SJSA1 (cell line): ENCODE data around the gene SQOR. TPM values are rescaled to one million over a fixed set of nuclear protein-coding genes. Genes with fewer than 3 reads are reported as not detected.

Experiments
- DNase-seq, 2 experiments: peaks; one replicate each; pipeline ENCODE4 v3.0.0-alpha.2; 2015 to 2020; ENCODE audit warnings: low spot score in 2 of 2, low read depth in 1 of 2
- H3K27ac ChIP-seq: fragments of 250-450 bp; sonication (Bioruptor Pico); 2 replicates; pipeline ENCODE4 v1.5.1; 2020; ENCODE audit warnings: mild to moderate bottlenecking, moderate library complexity
- H3K27me3 ChIP-seq: fragments of 250-450 bp; sonication (Bioruptor Pico); replicated peaks from 2 replicates; pipeline ENCODE4 v1.5.1; 2020; ENCODE audit warnings: mild to moderate bottlenecking, moderate library complexity
- H3K36me3 ChIP-seq: fragments of 250-450 bp; sonication (Bioruptor Pico); 2 replicates; pipeline ENCODE4 v1.5.1; 2020; ENCODE audit warnings: mild to moderate bottlenecking
- H3K4me1 ChIP-seq: fragments of 250-450 bp; sonication (Bioruptor Pico); replicated peaks from 2 replicates; pipeline ENCODE4 v1.6.1; 2021; ENCODE audit warnings: mild to moderate bottlenecking
- H3K4me3 ChIP-seq: fragments of 250-450 bp; sonication (Bioruptor Pico); 2 replicates; pipeline ENCODE4 v1.5.1; 2020; ENCODE audit warnings: mild to moderate bottlenecking
- H3K9me3 ChIP-seq: fragments of 250-450 bp; sonication (Bioruptor Pico); replicated peaks from 2 replicates; pipeline ENCODE4 v1.5.1; 2020; ENCODE audit warnings: mild to moderate bottlenecking
- total RNA-seq: library from RNA; depleted of rRNA; stranded (reverse); fragments of >200 nt; shearing (Covaris generic); gene quantifications from 2 replicates; pipeline ENCODE4 v1.2.3, GENCODE V29; 2014; rRNA removed

Gene SQOR
- 4.6 and 4.7 TPM in 2 replicates for total RNA-seq

GRCh38 chr15:45634432-45635190 is at the start of gene SQOR:
SQOR (plus strand) TSS chr15:45635029; CDS start chr15:45658924, 23,895 bp downstream.
- Histone ChIP-seq H3K4me3 (peak within 1 kb of the TSS; percentile 47), H3K4me1 (peaks cover 29% of the 10 kb centered on the region), H3K27ac (no peak within 1 kb of the TSS), H3K9me3 (no peaks in the 10 kb centered on the region), H3K36me3 (no peaks in the 10 kb centered on the region), H3K27me3 (no peaks in the 10 kb centered on the region)
- DNase-seq: peak; percentile 48 to 52

DNA sequence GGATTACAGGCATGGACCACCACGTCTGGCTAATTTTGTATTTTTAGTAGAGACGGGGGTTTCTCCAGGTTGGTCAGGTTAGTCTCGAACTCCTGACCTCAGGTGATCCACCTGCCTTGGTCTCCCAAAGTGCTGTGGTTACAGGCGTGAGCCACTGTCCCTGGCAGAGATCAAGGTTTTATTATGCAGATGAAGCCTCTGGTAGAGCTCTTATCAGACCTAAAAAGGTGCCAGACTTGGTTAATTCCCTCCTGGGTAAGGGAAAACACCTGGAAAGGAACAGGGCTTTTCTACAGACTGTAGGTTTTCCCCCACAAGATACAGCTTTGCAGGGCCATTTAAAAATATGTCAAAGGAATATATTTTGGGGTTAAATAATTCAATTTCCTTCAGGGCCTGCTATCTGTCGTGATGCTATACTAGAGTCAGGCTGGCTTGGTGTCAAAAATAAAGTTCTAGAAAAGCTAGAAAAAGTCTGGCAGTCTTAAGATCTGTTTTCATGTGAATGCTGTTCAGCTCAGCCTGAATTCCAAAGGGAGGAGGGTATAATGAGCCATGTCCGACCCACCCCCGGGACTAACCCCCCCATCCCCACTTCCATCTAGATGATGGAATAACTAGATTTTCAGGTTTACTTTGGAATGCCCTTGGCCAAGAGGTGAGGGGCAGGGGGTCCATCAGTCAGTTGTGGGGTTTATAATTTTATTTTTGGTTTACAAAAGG is 49.6 kb upstream of the SQOR start:
- H3K4me3 ChIP-seq: no peak overlapping the region
- DNase-seq: no peak
- peaks cover 27% of the 10 kb centered on the region for H3K4me1 ChIP-seq
- no peaks in the 10 kb centered on the region for H3K27me3 ChIP-seq
- peaks cover 5% of the 10 kb centered on the region for H3K36me3 ChIP-seq
- no peaks in the 10 kb centered on the region for H3K9me3 ChIP-seq
- no peak overlapping the region for H3K27ac ChIP-seq

DNA sequence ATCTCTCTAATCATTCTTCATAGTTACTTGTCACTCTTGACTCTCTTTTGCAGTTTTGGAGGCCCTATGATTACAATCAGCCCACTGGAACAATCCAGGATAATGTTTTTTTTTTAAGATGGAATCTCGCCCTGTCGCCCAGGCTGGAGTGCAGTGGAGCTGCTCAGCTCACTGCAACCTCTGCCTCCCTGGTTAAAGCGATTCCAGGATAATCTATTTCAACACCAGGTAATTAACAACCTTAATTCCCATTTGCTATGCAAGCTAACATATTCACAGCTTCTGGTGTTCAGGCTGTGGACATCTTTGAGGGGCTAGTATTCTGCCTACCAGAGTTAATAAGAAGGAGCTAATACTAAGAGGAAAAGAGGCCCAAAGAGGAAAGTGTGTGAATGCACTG is 48.7 kb upstream of the SQOR start:
- Histone ChIP-seq H3K9me3 (no peaks in the 10 kb centered on the region), H3K27ac (peak overlapping the region; percentile 97), H3K4me3 (peak overlapping the region; percentile 67), H3K27me3 (no peaks in the 10 kb centered on the region), H3K36me3 (peaks cover 5% of the 10 kb centered on the region), H3K4me1 (peaks cover 27% of the 10 kb centered on the region)
- DNase-seq: no peak

DNA sequence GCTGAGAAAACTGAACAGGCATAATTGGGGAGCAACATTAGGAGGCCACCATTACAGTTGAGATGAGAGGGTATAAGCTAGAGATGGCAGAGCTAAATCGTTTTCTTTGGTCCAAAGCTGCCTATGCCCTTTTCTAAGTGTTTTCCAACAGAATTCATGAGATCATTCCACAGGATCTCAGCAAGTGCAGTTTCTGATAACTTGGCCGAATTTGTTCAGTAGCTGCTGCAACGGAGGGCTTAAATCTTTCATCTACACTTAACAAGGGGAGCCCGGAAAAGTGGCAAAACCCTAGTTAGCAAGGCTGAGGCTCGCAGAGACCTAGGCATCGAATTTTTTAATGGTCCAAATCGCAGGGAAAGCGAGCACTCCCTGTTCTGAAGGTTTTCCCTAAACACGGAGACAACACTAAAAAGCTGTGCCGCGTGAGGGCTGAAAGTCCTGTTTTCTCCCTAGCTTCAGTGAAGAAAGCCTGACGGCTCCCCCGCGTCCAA is 48.2 kb upstream of the SQOR start:
- peak overlapping the region; percentile 67 for H3K4me3 ChIP-seq
- H3K27me3 ChIP-seq: no peaks in the 10 kb centered on the region
- peaks cover 5% of the 10 kb centered on the region for H3K36me3 ChIP-seq
- no peaks in the 10 kb centered on the region for H3K9me3 ChIP-seq
- peaks cover 27% of the 10 kb centered on the region for H3K4me1 ChIP-seq
- H3K27ac ChIP-seq: peak overlapping the region; percentile 97
- no peak for DNase-seq

GRCh38 chr15:45587095-45587862 is 47.5 kb upstream of the SQOR start, which contains the start of gene BLOC1S6:
BLOC1S6 (plus strand) TSS chr15:45587379; CDS start chr15:45587444, 65 bp downstream.
- Histone ChIP-seq H3K36me3 (peaks cover 8% of the 10 kb centered on the region), H3K9me3 (no peaks in the 10 kb centered on the region), H3K27me3 (no peaks in the 10 kb centered on the region), H3K4me1 (peaks cover 27% of the 10 kb centered on the region), H3K4me3 (peak within 1 kb of the TSS; percentile 67), H3K27ac (peak within 1 kb of the TSS; percentile 97)
- DNase-seq: peak; percentile 90 to 95

DNA sequence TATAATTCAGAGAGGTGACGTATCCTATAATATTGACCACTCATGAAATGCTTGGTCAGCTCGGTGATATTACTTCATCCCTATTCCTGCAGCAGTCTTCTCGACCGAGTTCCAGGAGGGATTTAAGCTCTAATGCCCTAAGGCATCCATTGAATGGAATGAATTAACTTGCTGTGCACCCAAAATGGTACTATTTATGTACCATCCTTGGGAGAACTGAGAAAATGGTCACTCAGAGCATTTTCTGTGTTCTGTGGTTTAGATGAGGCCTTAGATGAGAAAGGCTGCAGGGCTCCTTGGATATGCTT is 47.0 kb upstream of the SQOR start:
- H3K4me1 ChIP-seq: peaks cover 27% of the 10 kb centered on the region
- no peak for DNase-seq
- H3K36me3 ChIP-seq: peaks cover 12% of the 10 kb centered on the region
- no peaks in the 10 kb centered on the region for H3K27me3 ChIP-seq
- H3K9me3 ChIP-seq: no peaks in the 10 kb centered on the region
- H3K4me3 ChIP-seq: peak overlapping the region; percentile 67
- peak overlapping the region; percentile 97 for H3K27ac ChIP-seq

DNA sequence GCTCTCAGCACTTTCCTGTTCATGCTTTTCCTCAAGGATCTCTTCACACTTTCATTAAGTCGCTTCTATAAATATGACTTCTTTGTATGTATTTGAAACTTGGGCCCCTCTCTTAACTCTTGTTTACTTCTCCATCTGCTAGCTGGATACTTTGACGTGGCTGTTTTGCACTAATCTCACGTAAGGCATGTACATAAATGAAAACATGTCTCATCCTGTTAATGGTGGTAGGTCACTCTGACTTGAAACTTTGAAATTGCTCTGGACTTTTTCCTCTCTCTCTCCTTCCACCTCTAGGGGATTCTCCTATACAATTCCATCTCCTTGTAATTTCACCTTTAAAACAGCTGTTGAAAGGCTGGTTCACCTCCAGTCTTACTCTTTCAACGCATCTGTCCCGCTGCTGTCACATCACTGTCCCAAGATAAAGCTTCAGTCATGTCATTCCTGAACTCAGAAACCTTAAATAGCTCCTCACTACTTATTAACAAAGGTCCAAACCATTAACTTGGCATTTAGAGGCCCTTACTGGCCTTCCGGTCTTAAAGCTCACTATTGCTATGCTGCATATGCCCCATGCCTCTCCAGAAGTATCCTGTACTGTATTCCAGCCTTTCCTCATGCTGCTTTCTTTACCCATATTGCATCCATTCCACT is 46.5 kb upstream of the SQOR start:
- Histone ChIP-seq H3K4me1 (peaks cover 27% of the 10 kb centered on the region), H3K4me3 (peak overlapping the region; percentile 67), H3K9me3 (no peaks in the 10 kb centered on the region), H3K27ac (peak overlapping the region; percentile 97), H3K27me3 (no peaks in the 10 kb centered on the region), H3K36me3 (peaks cover 13% of the 10 kb centered on the region)
- peak in 1 of 2 experiments; percentile 10 for DNase-seq

- Histone ChIP-seq H3K4me3 (no peak overlapping the region; the same call in 1 of the 2 replicates), H3K27me3 (no peaks in the 10 kb centered on the region), H3K27ac (0 out of 2 replicates have a peak overlapping the region, but pooled peaks have one; percentile 97), H3K9me3 (no peaks in the 10 kb centered on the region), H3K36me3 (peaks cover 20% of the 10 kb centered on the region), H3K4me1 (peaks cover 27% of the 10 kb centered on the region)
- no peak for DNase-seq
These were observed 45.6 kb upstream of the SQOR start for GRCh38 chr15:45589256-45589655.

- DNase-seq: no peak
- H3K27ac ChIP-seq: no peak overlapping the region
These were observed 40.5 kb upstream of the SQOR start for GRCh38 chr15:45594319-45594718.

GRCh38 chr15:45594835-45595530 is 39.8 kb upstream of the SQOR start:
- H3K27ac ChIP-seq: no peak overlapping the region
- peaks cover 38% of the 10 kb centered on the region for H3K36me3 ChIP-seq

More at GRCh38 chr15:45594319-45594718, 40.5 kb upstream of the SQOR start:
- Histone ChIP-seq H3K27me3 (no peaks in the 10 kb centered on the region), H3K4me3 (no peak overlapping the region), H3K36me3 (peaks cover 38% of the 10 kb centered on the region), H3K4me1 (peaks cover 4% of the 10 kb centered on the region; the same call in 1 of the 2 replicates), H3K9me3 (no peaks in the 10 kb centered on the region)

DNA sequence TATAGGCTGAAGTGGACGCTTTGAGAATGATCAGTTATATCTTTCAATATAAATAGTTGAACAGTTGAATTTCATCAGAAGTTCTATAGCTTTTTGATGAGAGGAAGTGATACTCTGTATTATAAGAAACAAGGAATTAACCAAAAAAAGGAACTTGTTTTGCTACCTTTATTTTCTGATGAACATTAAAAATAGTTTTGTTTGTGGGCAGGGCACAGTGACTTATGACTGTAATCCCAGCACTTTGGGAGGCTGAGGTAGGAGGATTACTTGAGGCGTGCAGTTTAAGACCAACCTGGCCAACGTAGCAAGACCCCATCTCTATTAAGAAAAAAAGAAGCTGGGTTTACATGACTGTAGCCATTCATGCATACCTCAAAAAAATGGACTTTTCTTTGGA is 30.9 kb upstream of the SQOR start:
- Histone ChIP-seq H3K27me3 (no peaks in the 10 kb centered on the region), H3K4me1 (no peaks in the 10 kb centered on the region), H3K36me3 (peaks cover 36% of the 10 kb centered on the region), H3K9me3 (no peaks in the 10 kb centered on the region), H3K4me3 (no peak overlapping the region), H3K27ac (no peak overlapping the region)
- no peak for DNase-seq

More at GRCh38 chr15:45594835-45595530, 39.8 kb upstream of the SQOR start:
- DNase-seq: no peak
- H3K4me1 ChIP-seq: no peaks in the 10 kb centered on the region; the same call in 1 of the 2 replicates
- no peaks in the 10 kb centered on the region for H3K9me3 ChIP-seq
- no peak overlapping the region for H3K4me3 ChIP-seq
- no peaks in the 10 kb centered on the region for H3K27me3 ChIP-seq

GRCh38 chr15:45604326-45604725 is 30.5 kb upstream of the SQOR start:
- H3K27ac ChIP-seq: no peak overlapping the region
- DNase-seq: no peak
- H3K36me3 ChIP-seq: peaks cover 36% of the 10 kb centered on the region
- H3K4me3 ChIP-seq: no peak overlapping the region
- no peaks in the 10 kb centered on the region for H3K9me3 ChIP-seq
- no peaks in the 10 kb centered on the region for H3K4me1 ChIP-seq
- H3K27me3 ChIP-seq: no peaks in the 10 kb centered on the region
